ENCODE results near the gene SRGAP1.
"Not testable (repeated sequence)": the region's sequence is repeated elsewhere in the genome, so short reads cannot be mapped to it uniquely, and the experiment has no call there.

SRGAP1 gene

DNA sequence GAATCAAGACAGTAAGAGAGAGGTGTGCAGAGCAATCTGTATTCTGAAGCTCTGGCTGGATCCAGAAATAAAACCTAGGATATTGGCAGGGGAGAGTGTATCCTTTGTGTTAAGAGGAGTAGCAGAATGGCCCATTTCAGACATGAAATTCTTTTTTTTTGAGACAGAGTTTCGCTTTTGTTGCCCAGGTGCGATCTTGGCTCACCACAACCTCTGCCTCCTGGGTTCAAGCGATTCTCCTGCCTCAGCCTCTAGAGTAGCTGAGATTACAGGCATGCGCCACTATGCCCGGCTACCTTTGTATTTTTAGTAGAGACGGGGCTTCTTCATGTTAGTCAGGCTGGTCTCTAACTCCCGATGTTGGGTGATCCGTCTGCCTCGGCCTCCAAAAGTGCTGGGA, 6.1 kb upstream of the SRGAP1 start:
- no peak for FAIRE-seq

DNA sequence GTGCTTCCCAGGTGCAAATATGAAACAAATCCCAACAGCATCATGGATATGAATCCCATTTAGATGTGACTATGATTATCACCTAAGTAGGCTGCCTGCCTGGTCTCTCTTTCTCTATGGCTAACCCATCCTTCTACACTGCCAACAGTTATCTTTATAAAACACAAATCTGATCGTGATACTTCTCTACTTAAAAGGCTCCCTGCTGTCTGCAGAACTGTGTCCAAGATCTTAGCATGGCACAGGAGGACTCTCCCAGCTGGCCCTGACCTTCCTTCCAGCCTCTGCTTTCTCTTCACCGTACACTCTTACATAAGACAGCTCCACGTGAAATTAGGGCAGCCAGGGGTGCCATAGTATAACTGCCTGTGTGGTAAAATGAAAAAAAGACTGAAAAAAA, 3.5 kb upstream of the SRGAP1 start:
- no peak for FAIRE-seq

DNA sequence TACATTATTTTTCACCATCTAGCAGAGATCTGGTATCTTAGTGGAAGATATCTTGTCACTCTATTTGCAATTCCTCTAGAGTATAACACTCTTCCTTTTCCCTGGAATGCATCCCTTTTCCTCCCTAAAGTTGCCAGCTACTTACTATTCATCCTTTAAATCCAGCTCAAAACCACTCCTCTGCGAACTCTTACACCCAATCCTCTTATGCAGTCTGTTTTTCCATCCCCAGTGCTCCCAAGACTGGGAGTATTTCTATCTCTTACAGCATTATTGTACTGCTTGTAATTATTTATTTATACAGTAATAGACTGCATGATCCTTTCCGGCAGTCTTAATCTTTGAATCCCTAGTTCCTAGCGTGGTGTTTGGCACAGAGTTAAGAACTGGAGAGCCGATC, 2.9 kb upstream of the SRGAP1 start:
- FAIRE-seq = no peak

DNA sequence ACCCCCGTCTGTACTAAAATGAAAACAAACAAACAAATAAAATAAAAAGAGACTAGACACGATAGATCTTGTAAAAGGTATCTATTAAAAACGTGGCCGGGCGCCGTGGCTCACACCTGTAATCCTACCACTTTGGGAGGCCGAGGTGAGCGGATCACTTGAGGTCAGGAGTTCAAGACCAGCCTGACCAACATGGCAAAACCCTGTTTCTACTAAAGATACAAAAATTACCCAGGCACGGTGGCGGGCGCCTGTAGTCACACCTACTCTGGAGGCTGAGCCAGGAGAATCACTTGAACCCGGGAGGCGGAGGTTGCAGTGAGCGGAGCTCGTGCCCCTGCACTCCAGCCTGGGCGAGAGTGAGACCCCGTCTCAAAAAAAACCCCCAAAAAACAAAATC, 1.8 kb upstream of the SRGAP1 start:
- FAIRE-seq = not testable (repeated sequence)

DNA sequence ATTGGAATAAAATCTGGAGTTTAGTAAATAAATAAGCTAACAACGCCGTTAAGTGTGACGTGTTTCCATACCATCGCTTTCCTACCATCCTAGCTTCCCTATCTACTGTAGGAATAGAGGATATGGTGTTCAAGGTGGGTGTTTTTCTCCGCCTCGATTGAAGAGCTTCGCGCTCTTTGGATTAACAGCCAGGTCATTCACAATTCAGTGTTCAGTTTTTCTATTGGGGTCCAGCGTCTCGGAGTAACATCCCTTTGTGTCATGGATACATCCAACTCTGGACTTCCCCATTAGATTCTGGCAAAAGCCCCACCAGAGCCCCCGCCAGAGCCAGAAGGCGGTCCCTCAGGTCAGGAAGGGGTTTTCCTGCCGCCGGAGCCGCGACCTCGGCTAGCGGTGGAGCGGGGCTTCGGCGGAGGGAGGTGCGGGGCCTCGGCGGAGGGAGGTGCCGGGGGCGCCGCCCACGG, 1.2 kb upstream of the SRGAP1 start:
- no peak for FAIRE-seq

- no peak for FAIRE-seq
Observed at GRCh38 chr12:63843721-63844390, 644 bp upstream of the SRGAP1 start.

DNA sequence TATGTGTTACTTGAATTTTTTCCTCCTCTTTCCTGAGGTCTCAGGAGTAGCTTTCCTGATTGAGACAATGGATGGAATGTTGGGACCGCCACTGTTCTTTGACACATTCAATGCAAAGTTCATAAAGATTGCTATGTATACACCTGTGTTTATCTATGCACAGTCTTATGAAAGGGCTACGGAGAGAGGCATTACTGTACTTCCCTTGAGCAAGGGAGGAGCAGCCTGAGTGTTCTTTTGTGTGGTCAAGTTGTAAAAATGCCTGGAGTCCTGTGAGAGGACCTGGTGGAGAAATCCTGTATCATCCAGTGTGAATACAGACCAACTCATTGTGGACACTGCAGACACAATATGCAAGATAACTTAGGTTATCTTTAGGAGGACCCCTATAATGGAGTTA, 1.2 kb downstream of the SRGAP1 start:
- no peak for FAIRE-seq

DNA sequence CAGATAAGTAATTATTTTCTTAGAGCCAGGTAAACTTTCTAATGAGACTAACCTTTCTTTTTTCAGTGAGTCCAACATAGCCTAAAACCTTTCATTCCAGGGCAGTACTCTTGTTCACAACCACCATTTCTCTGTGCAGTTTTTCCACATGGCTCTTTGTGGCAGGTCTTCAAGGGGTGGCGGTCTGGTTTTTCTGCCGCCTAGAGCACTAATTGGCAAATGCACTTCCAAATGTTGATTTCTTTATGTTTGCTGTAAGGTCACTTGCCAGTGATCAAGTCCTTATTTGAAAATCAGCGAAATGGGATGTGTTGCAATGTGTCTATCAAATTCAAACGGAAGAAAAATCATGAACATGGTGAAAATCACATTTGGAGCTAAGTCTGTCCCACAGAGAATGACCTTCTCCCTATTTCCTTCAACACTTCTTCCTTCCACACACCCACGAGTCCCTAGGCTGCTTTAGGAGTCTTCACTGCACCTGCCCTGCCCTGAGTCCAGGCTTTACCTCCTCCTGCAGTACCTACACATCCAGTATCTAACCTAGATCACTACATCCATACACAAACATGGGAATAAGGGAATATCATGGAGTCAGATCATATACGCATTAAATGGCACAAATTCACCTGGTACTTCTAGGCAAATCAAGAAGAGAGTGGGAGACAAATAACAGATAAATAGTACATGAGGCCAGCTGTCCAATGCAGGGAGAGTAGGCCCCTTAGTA, 1.9 kb downstream of the SRGAP1 start:
- no peak for FAIRE-seq

DNA sequence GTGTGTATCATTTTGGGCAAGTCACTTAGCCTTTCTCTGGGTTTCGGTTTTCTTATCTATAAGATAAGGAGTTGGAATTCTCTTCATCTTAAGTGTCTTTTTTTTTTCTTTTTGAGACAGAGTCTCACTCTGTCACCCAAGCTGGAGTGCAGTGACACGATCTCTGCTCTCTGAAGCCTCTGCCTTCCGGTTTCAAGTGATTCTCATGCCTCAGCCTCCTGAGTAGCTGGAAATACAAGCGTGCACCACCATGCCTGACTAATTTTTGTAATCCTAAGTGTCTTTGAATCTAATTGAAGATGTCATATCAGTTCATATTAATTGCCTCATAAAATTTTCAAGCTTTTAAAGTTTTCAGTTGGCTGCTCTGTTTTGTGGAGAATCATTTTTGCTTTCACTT, 4.0 kb downstream of the SRGAP1 start:
- no peak for FAIRE-seq

- FAIRE-seq = no peak
Observed at GRCh38 chr12:63849106-63849620, 4.7 kb downstream of the SRGAP1 start.

- no peak for FAIRE-seq
Observed at GRCh38 chr12:63849641-63850040, 5.1 kb downstream of the SRGAP1 start.

DNA sequence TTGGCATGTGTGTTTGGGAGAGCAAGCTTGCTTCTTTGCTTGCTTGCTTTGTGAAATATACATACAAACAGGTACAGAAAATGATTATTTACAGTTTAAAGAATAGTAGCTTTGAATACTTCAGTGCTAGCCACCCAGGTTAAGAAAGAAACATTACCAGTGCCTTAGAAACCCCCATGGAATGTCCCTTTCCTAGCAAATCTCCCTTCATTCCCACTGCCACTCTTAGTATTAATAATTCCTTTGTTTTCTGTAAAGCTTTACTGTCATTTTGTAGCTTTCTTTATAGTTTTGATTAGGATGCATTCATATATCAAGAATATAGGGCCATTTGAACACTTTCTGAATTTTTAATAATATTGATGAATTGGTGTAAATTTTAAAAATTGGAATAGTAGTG, 9.5 kb downstream of the SRGAP1 start:
- FAIRE-seq = no peak

GRCh38 chr12:63855299-63855698, 10.8 kb downstream of the SRGAP1 start:
- no peak for FAIRE-seq

DNA sequence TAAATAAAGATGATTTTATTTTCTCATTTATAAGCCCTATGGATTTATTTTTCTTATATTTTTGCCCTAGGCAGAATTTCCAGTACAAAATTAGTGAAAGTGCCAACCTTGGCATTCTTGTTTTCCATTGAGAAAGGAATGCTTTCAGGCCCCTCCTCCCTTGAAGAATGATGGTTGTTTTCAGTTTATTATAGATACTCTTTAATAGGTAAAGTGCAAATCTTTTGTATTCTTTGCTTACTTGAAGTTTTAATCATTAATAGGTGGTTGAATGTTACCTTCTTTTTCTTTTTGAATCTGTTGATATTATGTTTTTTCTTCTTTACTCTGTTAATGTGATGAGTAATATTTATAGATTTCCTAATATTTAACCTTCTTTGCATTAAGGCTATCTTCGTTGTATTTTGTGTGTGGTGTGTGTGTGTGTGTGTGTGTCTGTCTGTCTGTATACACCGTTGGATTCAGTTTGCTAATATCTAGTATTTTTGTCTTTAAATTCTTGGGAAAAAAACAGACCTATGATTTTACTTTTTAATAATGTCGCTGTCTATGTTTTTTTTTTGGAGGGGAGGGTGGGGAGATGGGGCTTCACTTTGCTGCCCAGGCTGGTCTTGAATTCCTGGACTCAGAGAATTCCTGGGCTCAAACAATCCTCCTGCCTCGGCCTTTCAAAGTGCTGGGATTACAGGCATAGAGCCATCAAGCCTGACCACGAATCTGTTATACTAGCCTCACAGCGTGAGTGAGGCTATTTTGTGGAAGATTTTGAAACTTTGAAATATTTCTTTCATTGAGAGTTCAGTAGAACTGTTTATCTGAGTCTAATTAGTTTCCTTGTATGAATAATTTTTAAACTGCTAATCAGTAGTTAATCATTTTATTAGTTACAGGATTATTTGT, 13.5 kb downstream of the SRGAP1 start:
- no peak for FAIRE-seq

- FAIRE-seq = not testable (repeated sequence)
Observed at GRCh38 chr12:63859880-63860279, 15.4 kb downstream of the SRGAP1 start.

DNA sequence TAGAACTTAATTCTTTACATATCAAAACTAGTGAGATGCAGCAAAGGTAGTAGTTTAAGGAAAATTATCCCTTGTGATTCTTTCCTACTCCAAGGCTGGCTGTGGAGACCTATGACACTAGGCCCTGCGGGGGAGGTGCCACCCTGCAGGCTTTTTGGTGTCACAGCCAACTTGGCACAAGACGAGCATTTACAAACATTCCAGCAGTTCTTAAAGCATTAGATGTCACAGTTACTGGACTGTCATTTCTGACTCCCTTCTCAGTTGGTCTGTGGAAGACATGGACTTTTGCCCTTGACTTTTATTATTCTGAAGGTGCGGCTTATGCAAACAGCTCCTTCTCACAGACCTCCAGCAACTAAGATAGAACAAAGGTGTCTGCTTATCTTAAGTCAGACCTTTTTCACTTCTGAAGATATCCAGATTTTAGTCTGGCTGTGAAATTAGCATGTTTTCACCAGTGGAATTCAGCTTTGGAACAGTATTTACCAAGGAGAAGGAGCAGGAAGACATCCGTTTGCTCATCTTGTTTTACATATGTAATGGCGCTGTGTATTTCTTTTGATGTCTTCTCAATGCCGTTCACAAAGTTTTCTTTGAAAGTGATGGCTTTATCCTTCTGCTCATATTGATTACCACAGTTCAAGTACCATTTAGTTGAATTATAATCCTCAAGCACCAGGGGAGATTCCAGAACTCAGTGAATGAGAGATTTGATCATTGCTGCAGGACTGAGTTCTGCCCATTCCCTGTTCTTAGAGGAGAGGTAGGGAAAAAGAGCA, 17.9 kb downstream of the SRGAP1 start:
- FAIRE-seq = no peak

DNA sequence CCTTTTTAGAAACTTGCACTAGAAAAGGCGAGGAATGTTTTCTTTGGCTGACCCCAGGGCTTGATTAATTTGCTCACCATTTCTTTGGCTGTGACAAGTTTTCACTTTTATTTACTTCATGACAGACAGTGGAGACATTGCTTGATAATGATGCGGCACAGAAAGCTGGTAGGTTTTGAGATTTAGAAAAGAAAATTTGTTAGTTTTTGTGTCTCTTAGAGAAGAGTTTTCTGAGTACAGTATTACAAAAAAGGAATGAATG, 18.4 kb downstream of the SRGAP1 start:
- FAIRE-seq = no peak

- no peak for FAIRE-seq
Observed at GRCh38 chr12:63863658-63864453, 19.4 kb downstream of the SRGAP1 start.

- FAIRE-seq = no peak
Observed at GRCh38 chr12:63864454-63864706, 19.9 kb downstream of the SRGAP1 start.

GRCh38 chr12:63865448-63865847, 20.9 kb downstream of the SRGAP1 start:
- FAIRE-seq = no peak

- no peak for FAIRE-seq
Observed at GRCh38 chr12:63867053-63867452, 22.6 kb downstream of the SRGAP1 start.

DNA sequence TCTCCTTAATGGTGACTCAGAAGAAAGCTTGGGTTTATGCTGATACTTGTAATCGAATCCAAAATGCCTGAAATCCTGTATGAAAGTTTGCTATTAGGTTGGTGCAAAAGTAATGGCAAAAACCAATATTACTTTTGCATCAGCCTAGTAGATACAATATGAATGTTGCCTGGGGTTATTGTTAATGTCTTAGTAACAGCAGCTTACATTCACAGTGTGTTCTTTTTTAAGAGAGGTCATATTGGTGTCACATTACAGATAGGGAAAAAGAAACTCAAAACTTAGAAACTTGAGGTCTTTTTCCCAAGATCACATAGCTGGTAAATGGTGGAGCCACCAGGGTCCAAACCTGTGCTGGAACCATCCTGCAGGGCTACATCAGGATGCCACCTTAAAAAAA, 25.2 kb downstream of the SRGAP1 start:
- no peak for FAIRE-seq
